DLD1 (cell line): Measurements from ENCODE around the gene CIP2A.
"Not testable (repeated sequence)": the region's sequence is repeated elsewhere in the genome, so short reads cannot be mapped to it uniquely, and the experiment has no call there.

Experiments
- in situ Hi-C: cut with HindIII; loops from 2 replicates; pipeline ENCODE4 v1.10.0; 2017; ENCODE audit warnings: low sequenced_read_pairs

CIP2A gene

GRCh38 chr3:108589081-108589997, at the start of gene CIP2A, which contains the start of gene DZIP3:
Gene CIP2A (minus strand): TSS chr3:108589438. CDS start chr3:108589375, 63 bp downstream.
Gene DZIP3 (plus strand): TSS chr3:108589722. CDS start chr3:108605407, 15,685 bp downstream.
- in situ Hi-C loops, result no loop called here

- in situ Hi-C loops, result no loop called here
These were observed 40.7 kb upstream of the CIP2A start for GRCh38 chr3:108629974-108630373.

GRCh38 chr3:108623504-108623903, 34.3 kb upstream of the CIP2A start:
- in situ Hi-C loops, result no loop called here

GRCh38 chr3:108620250-108620649, 31.0 kb upstream of the CIP2A start:
- in situ Hi-C loops, result no loop called here

- in situ Hi-C loops, result not testable (repeated sequence)
These were observed 26.9 kb upstream of the CIP2A start for GRCh38 chr3:108616090-108616489.

DNA sequence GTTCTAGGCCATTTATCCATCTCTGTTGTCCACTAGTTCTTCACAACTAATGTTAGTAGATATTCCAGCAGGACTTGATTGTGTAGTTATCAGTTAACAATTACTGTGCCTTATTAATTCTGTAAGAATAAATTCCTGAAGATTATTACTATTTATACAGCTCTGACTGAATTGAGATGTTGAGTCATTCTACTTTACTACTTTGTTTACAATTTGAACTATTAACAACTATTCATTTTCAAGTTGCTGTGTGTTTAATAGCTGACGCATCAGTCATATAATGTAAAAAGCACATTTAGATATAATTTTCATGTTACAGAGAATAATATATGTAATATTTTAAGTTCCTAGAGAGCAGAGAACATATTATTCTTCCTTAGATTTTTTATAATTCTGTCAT, 21.4 kb upstream of the CIP2A start:
- in situ Hi-C loops, result no loop called here

- in situ Hi-C loops, result no loop called here
These were observed 19.5 kb upstream of the CIP2A start for GRCh38 chr3:108608750-108609149.

DNA sequence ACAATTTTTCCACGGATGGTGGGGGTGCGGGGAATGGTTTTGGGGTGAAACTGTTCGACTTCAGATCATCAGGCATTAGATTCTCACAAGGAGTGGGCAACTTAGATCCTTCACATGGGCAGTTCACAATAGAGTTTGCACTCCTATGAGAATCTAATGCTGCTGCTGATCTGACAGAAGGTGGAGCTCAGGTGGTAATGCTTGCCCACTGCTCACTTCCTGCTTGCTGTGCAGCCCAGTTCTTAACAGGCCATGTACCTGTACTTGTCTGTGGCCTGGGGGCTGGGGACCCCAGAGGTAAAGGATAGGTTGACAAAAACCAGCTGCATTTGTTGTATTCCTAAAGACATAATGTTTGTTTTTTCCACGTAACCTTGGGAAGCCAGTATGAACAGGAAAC, 16.3 kb upstream of the CIP2A start:
- in situ Hi-C loops, result no loop called here

- in situ Hi-C loops, result no loop called here
These were observed 15.8 kb upstream of the CIP2A start for GRCh38 chr3:108605028-108605427.

- in situ Hi-C loops, result no loop called here
These were observed 14.5 kb upstream of the CIP2A start for GRCh38 chr3:108603691-108604090.

DNA sequence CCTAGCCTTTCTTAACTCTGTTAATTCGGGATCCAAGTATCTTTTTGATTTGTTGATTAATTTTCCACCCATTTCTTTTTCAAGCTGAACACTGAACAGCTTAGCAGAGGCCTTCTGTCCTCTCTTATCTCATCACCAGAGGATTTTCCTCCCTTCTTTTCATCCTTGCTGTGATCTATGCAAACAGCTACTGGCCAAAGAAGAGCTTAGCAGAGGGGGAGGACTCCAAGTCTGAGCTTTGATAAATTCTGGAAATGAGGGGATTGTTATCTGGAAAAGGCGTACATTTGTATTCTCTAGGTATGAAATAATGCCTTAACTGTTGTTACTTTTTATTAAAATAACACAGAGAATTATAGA, 13.7 kb upstream of the CIP2A start:
- in situ Hi-C loops, result no loop called here

GRCh38 chr3:108602249-108602934, 13.2 kb upstream of the CIP2A start:
- in situ Hi-C loops, result no loop called here

- in situ Hi-C loops, result no loop called here
These were observed 10.6 kb upstream of the CIP2A start for GRCh38 chr3:108599677-108600409.

DNA sequence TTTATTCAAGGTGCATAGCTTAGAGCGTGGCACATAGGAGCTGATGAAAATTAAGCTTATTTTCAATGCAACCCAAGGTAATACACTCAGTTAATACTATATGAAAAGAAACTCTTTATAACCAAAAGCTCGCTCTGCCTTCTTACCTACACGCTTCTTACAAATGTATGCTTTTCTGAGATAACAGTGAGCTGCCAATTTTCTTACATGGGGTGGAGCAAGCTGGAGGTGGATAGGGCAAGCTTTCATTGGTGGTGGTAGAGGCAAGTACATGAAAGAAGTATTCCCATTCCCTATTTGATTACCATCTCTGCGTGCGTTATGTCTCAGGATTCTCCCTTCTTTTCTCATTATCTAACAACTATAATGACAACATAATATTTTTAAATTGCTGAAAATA, 9.1 kb upstream of the CIP2A start:
- in situ Hi-C loops, result no loop called here

GRCh38 chr3:108595321-108595720, 6.1 kb upstream of the CIP2A start:
- in situ Hi-C loops, result no loop called here

DNA sequence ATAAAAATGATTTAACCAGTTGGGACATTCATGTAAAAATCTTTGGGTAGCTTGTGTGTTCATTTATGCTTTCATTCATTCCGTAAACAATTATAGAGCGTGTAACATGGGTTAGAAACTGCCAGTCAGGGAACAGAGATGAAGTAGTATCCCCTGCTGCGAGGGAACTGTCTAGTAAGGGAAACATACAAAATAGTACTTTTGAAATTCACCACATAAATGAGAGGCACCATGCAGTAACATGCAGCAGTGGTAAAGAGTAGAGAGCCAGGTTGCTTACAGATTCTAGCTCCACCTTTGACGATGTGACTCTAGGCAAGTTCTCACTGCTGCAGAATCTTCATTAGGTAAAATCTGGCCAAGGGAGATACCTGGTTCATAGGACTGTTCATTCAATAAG, 1.2 kb upstream of the CIP2A start:
- in situ Hi-C loops, result no loop called here

GRCh38 chr3:108589998-108590323, 723 bp upstream of the CIP2A start:
- in situ Hi-C loops, result no loop called here

DNA sequence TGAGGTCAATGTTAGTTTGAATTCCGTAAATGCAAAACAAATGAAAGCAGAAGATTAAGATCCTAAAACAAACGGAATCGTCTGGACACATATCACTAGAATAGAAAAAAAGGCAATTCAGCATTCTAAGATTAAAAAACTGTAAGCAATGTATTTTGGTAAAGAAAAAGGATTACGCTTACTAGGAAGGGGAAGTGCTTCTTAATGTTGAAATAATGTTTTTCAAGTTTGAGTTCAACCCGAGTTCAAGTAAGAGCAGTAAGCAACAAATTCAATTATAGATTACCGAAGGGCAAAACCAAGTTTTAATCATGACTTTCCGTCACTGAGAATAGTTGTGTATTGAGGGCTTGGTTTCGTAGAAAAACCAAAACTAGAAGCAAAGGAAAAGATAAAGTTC, 637 bp downstream of the CIP2A start:
- in situ Hi-C loops, result no loop called here

GRCh38 chr3:108578064-108578463, 11.2 kb downstream of the CIP2A start:
- in situ Hi-C loops, result no loop called here

GRCh38 chr3:108569336-108569735, 19.9 kb downstream of the CIP2A start:
- in situ Hi-C loops, result no loop called here

DNA sequence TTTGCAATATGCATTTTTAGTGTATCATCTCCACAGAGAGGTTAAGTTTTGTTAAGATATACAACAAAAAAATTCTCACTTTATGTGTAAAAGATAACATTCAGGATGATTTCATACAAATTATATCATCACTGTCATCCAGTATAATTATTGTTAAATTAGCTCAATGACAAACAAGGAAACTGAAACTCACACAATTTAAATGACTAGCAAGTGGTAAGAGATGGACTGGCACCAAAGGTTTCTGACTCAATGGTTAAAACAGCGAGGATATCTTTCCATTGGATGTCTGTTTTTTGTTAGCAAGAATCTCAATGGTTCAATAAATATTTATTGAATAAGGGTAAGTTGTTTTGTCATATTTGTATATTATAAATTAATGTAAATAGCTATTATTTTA, 22.6 kb downstream of the CIP2A start:
- in situ Hi-C loops, result no loop called here

DNA sequence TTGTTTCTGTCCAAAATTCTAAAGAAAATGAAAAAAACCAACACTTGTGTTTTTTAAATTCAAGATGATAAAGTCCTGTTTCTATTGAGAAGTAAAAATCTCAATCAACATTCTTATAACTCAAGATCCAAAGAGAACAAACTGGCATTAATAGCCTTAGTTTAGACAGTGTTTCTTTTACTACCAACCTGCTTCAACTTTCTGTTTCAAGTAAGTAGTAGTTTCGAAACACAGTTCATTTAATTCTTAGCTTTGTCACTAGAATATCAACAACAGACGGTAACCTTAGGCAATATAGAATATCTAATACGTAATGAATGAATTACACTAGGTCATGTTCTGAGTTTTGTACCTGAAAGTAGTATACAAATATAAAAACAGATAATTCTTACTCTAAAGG, 23.7 kb downstream of the CIP2A start:
- in situ Hi-C loops, result no loop called here
